Stimulated activated CD4-positive, alpha-beta T cell treated with anti-CD3 and anti-CD28 coated beads, Interleukin-4, amount 100 ng/mL, for 4 hours (primary cell): ENCODE measurements around the gene KLHL21.

Experiments
- DNase-seq, 2 experiments: peaks; one replicate each; pipeline ENCODE4 v3.0.0-alpha.2; 2020

Gene KLHL21

DNA sequence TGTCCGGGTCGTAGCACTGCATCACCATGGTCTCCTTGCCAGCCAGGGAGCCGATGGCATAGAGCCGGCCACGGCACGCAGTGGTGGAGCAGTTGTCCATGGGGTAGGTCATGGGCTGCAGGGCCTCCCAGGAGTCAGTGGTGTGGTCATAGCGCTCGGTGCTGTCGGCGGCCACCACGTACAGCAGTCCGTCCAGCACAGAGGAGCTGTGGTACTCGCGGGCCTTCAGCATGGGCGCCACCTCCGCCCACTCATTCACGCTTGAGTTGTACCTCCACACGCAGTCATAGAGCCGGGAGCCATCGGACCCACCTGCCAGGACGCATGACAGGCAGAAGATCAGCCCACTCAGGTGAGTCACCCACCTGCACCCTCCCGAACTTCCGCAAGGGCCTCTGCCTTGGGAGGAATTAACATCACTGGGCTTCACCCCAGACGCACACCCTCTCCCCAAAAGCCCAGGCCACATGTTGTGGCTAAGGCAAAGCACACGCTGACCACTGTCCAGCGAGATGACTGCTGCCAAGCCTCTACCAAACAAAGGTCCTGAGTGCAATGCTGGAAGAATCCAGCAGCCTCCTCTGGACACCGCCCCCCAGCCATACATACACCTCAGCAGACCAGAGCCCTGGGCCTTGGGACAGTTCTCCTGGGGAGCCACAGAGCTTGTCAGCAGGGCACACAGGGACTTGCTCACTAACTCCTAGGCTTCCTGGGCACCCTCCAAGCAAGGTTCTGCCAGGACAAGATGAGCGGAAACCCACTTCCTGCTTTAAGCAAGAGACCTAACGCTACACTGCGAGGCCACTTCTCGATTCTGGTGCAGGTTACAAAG, 3.3 kb downstream of the KLHL21 start:
- peak; percentile 52 to 84 for DNase-seq

DNA sequence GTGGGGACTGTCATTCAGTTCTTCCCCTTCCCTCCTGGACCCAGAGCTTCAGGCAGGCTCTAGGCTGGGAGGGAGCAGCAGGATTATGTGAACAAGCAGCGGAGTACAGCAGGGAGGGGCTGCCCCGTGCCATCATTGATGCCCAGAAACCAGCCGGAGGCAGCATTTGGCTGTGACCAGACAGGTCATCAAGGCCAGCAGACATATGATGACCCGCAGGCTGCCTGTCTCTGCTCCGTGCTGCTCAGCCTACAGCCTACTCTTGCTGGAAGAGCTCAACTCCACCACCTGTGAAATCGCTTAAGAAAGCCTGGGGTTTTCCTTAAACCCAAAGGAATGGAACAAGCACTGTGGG, 4.9 kb downstream of the KLHL21 start:
- no peak for DNase-seq

DNA sequence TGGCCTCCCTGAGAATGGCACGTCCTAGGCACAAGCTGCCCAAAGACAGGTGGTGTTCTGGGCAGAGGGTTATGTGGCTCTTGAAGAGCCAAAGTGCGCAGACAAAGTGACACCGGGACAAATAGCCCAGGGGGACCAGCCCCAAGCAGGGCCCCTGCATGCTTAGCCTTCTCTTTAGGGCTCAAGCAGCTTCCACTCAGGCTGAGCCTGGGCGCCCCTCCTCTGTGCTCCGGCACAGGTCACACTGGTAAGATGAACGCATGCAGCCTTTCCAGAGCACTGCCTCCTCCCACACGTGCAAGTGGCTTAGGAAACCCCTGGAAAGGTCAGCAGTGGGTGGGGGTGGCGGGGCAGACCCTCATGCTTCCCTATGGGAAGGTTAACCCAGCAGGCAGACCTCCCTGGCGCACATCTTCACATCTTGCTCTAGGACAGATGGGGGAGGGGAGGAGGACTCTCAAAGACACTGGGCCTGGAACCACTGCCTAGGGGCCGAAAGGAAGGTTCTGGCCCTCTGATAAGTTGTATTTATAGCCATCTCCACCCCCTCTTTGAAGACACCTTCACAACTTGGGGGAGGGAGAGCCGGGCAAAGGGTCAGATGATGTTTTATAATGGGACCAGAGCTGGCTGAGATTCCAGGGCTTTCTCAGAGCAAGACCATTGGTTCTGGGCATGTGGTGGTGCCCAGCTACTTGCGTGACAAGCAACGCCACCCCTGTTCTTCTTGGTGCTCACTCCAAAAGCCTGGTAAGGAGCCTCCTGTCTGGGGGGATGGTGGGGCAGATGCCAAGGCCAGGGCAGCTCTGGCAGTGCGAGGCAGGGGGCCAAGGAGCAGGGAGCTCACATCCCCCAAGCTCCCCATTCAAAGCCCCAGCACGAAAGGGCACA, 5.5 kb downstream of the KLHL21 start:
- no peak for DNase-seq

DNA sequence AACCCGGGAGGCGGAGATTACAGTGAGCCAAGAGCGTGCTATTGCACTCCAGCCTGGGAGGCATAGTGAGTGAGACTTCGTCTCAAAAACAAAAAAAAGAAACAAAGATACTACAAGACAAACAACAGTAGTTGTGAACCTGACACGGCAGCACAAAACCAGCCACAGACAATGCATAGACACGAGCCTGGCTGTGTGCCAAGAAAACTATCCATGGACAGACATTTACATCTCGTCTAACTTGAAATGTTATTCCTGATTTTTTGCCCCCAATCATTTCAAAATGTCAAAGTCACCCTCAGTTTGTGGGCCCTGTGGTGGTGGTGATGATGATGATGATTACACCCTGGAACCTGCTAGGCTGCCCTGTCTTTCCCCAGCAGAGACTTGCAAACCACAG, 6.3 kb downstream of the KLHL21 start:
- no peak for DNase-seq

DNA sequence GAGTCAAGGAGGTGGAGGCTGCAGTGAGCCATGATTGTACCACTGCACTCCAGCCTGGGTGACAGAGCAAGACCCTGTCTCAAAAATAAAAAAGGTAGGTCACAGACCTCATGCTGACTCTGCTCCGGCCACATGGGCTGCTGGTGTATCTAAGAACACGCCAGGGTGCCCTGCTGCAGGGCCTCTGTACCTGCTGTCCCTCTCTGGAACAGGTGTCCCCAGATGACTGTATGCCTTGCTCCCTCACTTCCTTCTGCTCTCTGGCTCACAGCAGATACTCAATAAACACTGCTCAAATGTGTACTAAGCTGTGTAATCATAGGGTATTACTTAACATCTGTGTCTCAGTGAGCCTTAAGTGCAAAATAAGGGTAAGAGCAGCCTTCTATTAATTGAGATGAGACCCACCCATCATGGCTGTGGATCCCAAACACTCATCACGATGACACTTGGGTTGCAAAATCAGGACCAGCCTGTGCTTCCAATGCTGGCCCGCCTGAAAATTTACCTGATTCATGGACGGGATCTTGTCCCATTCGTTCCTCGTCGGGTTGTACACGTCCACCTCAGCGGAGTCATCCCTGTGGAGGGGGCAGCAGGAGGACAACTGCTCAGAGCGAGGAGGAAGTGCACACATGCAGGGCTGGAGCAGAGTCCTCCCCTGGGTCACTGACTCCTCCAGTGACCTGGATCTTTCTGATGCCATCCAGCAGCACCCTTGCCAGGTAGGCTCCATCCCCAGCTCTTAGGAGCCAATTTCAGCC, 7.5 kb downstream of the KLHL21 start:
- DNase-seq = no peak

DNA sequence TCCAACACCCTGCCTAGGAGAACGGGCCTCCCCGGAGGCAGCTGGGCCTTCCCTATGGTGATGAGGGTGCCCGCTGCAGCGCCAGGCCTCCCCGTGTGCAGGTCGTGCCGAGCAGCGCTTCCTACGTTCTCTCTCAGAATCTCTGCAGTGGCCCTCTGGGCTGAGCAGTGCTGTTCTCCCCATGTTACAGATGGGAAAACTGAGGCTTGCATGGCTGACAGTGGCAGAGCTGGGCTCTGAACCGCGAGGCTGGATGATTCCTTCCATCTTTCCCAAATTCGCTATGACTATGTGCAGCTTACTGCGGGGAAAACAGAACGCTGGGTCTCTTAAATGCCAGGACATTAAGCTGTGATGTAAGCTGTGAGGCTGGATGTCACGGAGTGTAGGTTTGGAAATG, 8.9 kb downstream of the KLHL21 start:
- no peak for DNase-seq

DNA sequence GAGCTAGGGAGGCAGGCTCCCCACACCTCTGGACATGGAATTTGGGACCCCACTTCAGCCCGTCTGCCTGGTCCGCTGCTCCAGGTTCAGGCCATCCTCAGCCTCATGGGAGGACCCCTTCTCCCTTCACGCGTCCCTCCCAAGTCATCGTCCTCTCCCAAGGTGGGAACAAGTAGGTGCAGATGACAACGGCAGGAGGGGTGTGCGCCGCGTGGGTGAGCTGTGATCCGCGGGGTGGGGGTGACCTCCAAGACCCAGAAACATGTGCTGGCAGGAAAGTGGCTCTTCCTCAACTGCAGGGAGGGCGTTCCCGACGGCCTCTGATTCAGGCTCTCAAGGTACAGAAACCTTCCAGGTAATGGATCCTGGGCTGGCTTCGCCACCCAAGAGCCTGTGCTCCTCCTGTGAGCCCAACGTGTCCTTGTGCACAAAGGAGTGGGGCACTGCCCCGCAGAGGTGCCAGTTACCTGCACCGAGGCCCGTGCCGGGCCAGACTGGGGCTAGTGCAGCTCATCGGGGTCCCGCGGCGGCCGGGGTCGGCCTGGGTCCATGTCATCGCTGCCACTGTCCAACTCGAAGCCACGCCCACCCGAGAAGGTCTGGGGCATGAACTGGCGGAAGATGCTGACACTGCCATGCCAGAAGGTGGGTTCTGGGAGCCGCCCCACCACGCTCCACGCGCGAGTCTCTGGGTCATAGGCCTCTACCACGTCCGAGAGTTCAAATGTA, 9.6 kb downstream of the KLHL21 start:
- no peak for DNase-seq

DNA sequence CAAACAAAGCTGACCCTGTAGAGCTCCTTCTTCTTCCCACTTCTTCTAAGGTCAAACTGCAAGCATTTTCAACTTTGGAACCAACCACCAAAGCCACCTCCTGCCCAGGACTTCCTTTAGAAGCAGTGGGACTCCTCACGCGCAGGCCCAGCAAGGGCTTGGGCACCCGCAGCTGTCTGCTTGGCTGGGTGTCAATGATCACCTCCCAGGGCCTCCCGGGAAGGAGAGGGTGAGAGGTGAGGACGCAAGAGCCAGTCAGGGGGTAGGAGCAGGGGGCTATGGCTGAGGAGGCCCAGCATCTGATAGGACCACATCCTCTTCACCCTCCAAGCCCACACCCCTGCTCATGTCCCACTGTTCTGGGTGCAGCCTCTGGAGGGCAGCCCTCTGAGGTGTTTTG, 10.2 kb downstream of the KLHL21 start:
- DNase-seq = no peak

DNA sequence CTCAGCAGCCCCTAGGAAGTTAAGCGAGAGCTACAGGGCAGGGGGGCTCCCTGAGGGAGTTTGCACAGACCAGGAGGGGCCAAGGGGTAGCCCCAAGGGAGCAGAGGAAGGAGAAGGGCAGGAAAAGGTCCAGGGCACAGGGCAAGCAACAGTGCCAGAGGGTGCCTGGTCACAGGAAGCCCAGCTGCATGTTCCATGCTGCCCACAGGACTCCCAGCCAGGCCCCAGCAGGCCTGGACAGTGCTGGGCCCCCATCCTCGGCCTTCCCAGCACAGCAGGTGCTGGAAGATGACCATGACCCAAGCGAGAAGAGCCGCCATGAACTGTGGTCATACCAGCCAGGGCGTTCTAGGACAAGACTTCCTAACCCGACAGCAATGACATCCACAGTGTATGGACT, 11.0 kb downstream of the KLHL21 start:
- DNase-seq = no peak

DNA sequence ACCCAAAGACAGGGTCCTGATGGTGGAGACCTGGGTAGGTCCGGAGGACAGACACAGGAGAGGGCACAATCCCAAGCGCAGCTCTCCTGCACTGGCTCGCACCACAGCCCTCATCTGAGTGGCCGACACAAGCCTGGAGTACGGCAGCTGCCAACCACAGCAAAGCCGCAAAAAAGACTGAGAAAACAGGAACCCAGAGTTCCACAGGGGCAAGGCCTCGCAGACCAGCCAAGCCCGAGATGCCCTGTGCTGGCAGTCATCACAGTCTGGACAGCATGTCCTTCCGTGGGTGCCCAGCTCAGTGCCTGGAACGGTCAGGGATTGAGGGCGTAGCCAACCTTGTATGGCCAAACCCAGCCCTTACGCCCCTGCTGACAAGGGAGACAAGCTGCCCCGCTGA, 11.4 kb downstream of the KLHL21 start:
- no peak for DNase-seq

DNA sequence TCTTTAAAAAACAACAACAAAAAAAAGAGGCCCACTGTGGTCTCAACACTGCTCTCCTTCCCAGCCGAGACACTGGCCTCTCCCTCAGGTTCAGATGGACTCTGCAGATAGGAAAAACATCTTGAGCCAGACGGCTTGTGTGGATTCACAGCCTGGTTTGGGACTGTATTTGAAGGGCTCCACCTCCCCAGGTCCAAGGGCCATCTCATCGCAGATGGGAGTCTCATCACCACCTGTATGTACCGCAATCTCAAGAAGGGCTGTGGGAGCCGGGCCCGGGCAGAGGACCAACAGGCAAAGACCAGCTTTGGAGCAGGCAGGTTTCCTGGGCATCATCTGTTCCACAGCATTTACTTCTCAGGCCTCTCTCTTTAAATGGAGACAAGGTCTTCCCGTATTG, 12.6 kb downstream of the KLHL21 start:
- DNase-seq = no peak

DNA sequence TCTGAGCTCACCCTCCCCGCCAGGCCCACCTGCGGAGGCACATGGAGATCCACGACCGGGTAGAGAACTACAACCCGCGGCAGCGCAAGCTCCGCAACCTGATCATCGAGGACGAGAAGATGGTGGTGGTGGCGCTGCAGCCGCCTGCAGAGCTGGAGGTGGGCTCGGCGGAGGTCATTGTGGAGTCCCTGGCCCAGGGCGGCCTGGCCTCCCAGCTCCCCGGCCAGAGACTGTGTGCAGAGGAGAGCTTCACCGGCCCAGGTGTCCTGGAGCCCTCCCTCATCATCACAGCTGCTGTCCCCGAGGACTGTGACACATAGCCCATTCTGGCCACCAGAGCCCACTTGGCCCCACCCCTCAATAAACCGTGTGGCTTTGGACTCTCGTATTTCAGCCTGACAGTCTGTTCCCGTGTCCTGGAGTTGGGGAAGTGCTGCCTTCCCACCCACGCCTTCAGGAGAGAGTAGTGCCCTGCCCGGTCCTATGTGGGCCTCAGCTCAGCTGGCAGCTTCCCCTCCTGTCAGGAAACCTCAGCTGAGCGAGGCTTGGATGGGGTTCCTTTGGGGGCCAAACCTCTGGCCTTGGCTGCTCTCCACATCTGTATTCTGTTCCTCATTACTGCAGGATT, 13.7 kb downstream of the KLHL21 start:
- no peak for DNase-seq

DNA sequence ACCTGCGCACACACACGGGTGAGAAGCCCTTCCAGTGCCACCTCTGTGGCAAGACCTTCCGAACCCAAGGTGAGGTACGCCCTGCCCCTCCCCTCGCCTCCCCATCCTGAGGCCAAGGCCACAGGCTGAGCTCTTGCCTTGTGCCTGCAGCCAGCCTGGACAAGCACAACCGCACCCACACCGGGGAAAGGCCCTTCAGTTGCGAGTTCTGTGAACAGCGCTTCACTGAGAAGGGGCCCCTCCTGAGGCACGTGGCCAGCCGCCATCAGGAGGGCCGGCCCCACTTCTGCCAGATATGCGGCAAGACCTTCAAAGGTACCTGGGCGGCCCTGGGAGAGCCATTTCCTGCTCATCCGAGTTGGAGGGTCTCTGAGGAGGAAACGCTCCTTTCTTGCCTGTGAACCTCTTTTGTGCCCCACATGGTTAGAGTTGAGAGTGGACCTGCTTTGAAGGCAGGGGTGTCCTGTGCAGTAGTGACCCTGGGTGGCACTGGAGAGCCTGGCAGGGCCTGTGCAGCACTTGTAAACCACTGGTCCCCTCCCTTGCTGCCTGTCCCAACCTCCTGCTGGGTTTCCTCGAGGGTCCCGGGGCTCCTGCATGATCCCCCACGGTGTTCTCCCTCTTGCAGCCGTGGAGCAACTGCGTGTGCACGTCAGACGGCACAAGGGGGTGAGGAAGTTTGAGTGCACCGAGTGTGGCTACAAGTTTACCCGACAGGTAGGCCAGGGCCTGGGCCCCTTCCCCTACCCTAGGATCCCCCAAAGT, 14.4 kb downstream of the KLHL21 start:
- DNase-seq = no peak

DNA sequence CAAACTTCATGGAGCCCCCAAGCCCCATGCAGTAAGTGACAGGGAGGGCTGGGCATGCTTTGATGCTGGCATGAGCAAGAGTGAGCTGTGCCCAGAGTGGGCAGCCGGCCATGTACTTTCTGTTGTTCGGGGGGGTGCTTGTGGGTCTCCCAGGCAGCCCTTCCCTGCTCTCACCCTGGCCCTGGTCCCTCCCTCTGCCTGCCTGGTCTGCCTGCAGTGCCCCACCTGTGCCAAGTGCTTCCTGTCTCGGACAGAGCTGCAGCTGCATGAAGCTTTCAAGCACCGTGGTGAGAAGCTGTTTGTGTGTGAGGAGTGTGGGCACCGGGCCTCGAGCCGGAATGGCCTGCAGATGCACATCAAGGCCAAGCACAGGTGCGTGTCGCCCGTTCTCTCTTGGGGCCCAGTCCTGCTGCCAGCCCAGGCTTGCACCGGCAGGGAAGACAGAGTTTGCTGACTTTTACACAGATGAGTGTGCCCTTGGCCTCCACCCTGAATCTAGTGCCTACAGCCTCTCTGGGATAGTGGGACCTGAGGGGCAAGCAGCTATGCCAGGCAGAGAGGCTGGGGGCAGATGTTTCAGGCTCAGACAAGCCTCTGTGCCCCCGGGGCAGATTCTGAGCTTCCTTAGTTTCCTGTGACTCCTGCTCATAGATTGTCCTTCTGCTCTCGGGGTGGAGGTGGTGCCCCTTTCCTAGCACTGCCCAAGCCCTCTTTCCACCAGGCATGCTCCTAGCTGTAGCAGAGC, 15.2 kb downstream of the KLHL21 start:
- DNase-seq = no peak

DNA sequence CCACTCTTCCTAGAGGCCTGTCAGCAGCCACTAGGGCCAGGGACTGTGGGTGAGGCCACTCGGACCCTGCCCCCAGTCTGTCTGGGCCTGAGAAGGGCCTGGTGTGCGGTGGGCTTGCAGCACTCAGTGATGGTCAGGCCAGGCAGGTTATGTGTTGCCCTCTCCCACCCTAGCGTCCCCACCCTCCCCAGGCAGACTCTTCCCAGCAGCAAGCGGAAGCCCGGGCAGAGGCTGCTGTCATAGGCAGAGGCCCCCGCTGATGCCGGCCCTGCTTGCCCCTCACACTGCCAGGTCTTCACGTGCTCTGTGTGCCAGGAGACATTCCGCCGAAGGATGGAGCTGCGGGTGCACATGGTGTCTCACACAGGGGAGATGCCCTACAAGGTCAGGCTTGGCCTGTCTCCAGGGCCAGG, 16.3 kb downstream of the KLHL21 start:
- DNase-seq = no peak

DNA sequence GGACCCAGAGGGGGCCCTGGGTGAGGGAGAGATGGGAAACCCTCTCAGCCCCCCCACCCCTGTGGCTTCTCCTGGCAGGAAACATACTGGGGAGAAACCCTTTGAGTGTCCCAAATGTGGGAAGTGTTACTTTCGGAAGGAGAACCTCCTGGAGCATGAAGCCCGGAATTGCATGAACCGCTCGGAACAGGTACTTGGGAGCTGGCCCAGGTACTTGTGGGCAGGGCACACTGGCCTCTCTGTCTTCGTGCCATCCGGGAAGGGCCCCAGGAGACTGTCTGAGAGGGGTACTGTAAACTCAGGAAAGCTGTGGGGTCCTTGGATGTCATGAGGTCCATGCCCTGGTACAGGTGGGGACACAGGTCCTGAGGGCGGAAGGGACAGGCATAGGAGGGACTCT, 16.8 kb downstream of the KLHL21 start:
- no peak for DNase-seq

DNA sequence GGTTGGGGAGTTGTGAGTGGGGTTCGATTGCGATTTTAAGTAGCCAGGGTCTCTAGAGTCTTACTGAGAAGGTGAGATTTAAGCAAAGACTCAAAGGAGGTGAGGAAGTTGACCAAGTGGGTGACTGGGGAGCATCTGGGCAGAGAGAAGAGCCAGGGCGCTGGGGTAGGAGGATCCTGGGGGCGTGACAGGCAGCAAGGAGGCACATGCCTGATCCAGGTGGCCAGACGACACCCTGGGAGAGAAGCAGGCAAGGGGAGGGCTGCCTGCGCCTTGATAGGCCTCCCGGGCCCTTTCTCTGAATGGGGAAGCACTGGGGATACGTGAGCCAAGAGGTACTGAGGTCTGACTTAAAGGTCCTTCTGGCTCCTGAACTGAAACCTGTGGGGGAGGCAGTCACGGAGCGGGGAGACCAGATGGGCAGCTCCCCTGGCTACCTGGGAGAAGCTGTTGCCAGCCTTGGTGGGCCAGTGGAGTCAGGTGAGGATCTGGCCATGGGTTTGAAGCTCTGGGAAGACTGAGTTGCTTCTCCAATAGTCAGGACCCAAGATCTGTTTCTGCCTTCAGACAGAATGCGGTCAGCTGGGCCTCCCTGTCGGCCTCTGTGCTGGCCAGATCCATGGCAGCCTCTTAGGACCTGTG, 17.5 kb downstream of the KLHL21 start:
- DNase-seq = no peak

DNA sequence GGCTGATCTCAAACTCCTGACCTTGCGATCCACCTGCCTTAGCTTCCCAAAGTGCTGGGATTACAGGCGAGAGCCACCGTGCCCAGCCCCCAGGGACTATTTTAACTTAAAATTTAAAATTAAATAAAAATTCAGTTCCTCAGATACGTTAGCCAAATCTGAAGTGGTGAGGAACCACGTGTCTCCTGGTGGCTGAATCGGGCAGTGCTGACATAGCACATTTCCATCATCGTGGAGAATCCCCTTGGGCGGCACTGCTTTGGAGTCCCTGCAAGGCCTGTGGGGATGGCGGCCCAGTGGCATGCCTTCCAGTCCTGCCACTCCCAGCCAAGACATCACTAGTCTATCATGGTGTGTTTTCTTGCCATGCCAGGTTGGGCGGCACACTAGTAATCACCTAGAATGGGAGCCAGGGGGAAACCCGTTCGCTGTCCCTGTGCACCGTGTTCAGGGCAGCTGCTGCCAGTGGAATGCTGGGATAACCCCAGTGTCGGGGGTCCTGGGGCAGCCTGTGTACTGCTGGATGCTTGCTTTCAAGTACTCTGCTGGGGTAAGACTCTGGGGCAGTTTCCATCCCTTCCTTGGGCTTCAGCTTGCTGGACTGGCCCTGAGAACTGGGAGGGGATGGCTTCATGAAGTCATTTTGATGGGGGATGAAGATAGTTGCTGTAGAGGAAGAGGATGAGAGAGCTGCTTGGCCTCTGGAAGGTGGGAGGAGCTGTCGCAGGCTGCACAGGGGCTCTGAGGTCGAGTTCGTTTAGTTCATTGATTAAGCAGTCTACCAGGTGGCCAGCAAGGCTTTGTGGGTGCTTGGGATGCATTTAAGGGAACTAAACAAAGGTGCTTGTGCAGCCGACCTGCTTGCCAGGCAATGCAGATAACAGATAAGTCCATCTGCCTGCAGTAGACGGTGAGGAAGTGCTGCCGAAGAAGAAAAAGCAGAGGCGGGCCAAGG, 18.3 kb downstream of the KLHL21 start:
- no peak for DNase-seq

DNA sequence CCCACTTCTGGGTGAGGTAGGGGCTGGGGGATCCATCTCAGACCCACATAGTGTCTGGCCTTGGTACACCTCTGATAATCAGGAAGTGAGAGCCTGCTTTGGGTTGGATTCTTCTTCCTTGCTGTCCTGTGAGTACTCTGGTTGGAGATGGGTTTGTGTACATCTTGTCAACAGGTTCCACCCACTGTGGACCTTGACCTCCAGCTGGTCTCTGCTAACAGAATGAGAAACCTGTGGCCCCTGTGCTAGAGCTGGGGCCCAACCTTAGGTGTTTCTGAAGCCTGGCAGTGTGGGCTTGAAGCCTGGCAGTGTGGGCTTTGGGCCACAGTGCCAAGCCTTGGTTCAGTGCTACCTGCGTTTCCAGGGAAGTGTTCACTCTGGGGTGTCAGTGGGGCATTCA, 20.3 kb downstream of the KLHL21 start:
- no peak for DNase-seq
